Measurements from ENCODE around the gene DNHD1.

DNA sequence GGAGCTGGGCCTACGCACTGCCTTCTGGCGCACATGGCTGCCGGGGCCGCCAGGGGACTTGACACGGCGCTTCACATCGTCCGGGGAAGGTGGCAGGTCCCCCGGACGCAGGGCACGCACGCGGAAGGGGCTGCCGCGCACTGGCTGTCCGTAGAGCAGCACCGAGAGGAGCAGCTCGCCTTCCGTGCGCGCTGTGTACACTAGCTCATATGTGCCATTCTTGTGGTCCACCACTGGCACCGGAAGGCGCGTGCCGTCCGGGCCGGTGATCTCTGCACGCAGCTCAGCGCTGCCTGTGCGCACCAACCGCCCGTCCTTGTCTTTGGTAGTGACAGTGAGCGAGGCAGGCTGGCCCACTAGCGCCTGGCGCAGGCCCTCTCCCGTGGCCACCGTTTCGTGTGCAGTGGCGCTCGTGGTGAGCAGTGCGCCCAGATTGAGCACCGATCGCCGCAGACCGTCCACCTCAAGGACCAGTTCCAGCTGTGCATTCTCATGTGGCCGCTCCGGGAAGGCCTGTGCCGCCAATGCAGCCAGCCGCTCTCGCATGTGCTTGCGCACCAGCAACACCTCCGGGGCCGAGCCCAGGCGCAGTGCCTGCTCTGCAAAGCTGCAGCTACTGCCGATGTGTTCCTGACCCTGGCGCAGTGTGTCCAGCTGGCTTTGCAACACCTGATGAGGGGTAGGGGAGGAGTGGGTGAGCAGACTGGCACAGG lies 40.6 kb upstream of the DNHD1 start:
- TF ChIP-seq, protein P1, sequence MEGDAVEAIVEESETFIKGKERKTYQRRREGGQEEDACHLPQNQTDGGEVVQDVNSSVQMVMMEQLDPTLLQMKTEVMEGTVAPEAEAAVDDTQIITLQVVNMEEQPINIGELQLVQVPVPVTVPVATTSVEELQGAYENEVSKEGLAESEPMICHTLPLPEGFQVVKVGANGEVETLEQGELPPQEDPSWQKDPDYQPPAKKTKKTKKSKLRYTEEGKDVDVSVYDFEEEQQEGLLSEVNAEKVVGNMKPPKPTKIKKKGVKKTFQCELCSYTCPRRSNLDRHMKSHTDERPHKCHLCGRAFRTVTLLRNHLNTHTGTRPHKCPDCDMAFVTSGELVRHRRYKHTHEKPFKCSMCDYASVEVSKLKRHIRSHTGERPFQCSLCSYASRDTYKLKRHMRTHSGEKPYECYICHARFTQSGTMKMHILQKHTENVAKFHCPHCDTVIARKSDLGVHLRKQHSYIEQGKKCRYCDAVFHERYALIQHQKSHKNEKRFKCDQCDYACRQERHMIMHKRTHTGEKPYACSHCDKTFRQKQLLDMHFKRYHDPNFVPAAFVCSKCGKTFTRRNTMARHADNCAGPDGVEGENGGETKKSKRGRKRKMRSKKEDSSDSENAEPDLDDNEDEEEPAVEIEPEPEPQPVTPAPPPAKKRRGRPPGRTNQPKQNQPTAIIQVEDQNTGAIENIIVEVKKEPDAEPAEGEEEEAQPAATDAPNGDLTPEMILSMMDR (conservative IDR thresholded peaks at IDR 0.05; ENCODE audit: low read length), result no peak
- TF ChIP-seq EZH2phosphoT487 (IDR thresholded peaks at IDR 0.05; ENCODE audit: borderline replicate concordance), result no peak

All from Loucy (cell line).